Cardiac muscle cell (in vitro differentiated cells and primary cell): Measurements from ENCODE around the gene SCGB3A1. TPM values are rescaled to one million over a fixed set of nuclear protein-coding genes. Genes with fewer than 3 reads are reported as not detected.

Source experiments
- DNase-seq, 2 donors: peaks; one replicate each; pipeline versions ENCODE4 v3.0.0 to v3.0.0-alpha.2; 2010 to 2017; ENCODE audit warnings: low read depth in 1 of 2, low spot score in 1 of 2
- H3K27ac ChIP-seq: fragments of 200-600 bp; sonication (generic); 2 replicates; pipeline ENCODE4 v1.5.1; 2016
- H3K27me3 ChIP-seq: fragments of 200-600 bp; sonication (generic); 2 replicates; pipeline ENCODE4 v1.6.0; 2016; ENCODE audit warnings: control low read depth
- H3K36me3 ChIP-seq: fragments of 200-600 bp; sonication (generic); 2 replicates; pipeline ENCODE4 v1.5.1; 2016; ENCODE audit warnings: control low read depth
- H3K4me1 ChIP-seq: fragments of 200-600 bp; sonication (generic); 2 replicates; pipeline ENCODE4 v1.8.1; 2017; ENCODE audit warnings: low read depth, mild to moderate bottlenecking, mixed run types
- H3K4me3 ChIP-seq: fragments of 200-600 bp; sonication (generic); 2 replicates; pipeline ENCODE4 v1.5.1; 2016; ENCODE audit warnings: mild to moderate bottlenecking
- H3K9me3 ChIP-seq: fragments of 200-600 bp; sonication (generic); 2 replicates; pipeline ENCODE4 v1.5.1; 2017; ENCODE audit warnings: low read depth, mild to moderate bottlenecking, control low read depth
- CTCF ChIP-seq: IDR thresholded peaks from 2 replicates; pipeline ENCODE4 v1.5.1; 2012; ENCODE audit warnings: low read depth, mild to moderate bottlenecking, low read length
- polyA plus RNA-seq: library from polyadenylated mRNA; unstranded; fragments of >200 nt; fragmentation: Nextera tagmentation; extraction: Ambion mirVana; gene quantifications from 2 replicates; pipeline ENCODE4 v1.2.1, GENCODE V29; 2016
- total RNA-seq: library from RNA; depleted of rRNA; stranded (reverse); fragments of >200 nt; gene quantifications from 2 replicates; pipeline ENCODE4 v1.2.3, GENCODE V29; 2016

SCGB3A1 gene
- total and polyA plus RNA-seq, 2 experiments from 2014 or later, result 0.56 TPM; not detected in 1

GRCh38 chr5:180626661-180627385, 35.5 kb upstream of the SCGB3A1 start:
- H3K4me3 ChIP-seq, result no peak overlapping the region
- DNase-seq, result no peak
- peaks cover under 1% of the 10 kb centered on the region for H3K4me1 ChIP-seq
- H3K27ac ChIP-seq, result no peak overlapping the region
- no peaks in the 10 kb centered on the region for H3K9me3 ChIP-seq
- no peaks in the 10 kb centered on the region for H3K36me3 ChIP-seq
- H3K27me3 ChIP-seq, result no peaks in the 10 kb centered on the region
- no peak for TF ChIP-seq CTCF

- Histone ChIP-seq H3K9me3 (no peaks in the 10 kb centered on the region), H3K27me3 (no peaks in the 10 kb centered on the region), H3K4me1 (no peaks in the 10 kb centered on the region), H3K4me3 (no peak overlapping the region), H3K36me3 (no peaks in the 10 kb centered on the region), H3K27ac (no peak overlapping the region)
- no peak for DNase-seq
- no peak for TF ChIP-seq CTCF
Measured at GRCh38 chr5:180625791-180626660, 34.7 kb upstream of the SCGB3A1 start.

GRCh38 chr5:180625125-180625790, 34.0 kb upstream of the SCGB3A1 start:
- no peaks in the 10 kb centered on the region for H3K9me3 ChIP-seq
- no peak for DNase-seq
- H3K4me1 ChIP-seq, result no peaks in the 10 kb centered on the region
- no peaks in the 10 kb centered on the region for H3K27me3 ChIP-seq
- no peak overlapping the region for H3K4me3 ChIP-seq
- TF ChIP-seq CTCF, result no peak
- no peaks in the 10 kb centered on the region for H3K36me3 ChIP-seq
- H3K27ac ChIP-seq, result no peak overlapping the region

GRCh38 chr5:180624587-180624986, 33.3 kb upstream of the SCGB3A1 start:
- Histone ChIP-seq H3K4me3 (no peak overlapping the region), H3K4me1 (no peaks in the 10 kb centered on the region), H3K36me3 (no peaks in the 10 kb centered on the region), H3K27ac (no peak overlapping the region), H3K9me3 (no peaks in the 10 kb centered on the region), H3K27me3 (no peaks in the 10 kb centered on the region)
- no peak for TF ChIP-seq CTCF
- no peak for DNase-seq

GRCh38 chr5:180623844-180624243, 32.5 kb upstream of the SCGB3A1 start:
- Histone ChIP-seq H3K36me3 (no peaks in the 10 kb centered on the region), H3K27ac (no peak overlapping the region), H3K4me1 (no peaks in the 10 kb centered on the region), H3K27me3 (peaks cover 5% of the 10 kb centered on the region), H3K9me3 (no peaks in the 10 kb centered on the region), H3K4me3 (no peak overlapping the region)
- TF ChIP-seq CTCF, result no peak
- DNase-seq, result no peak
